ENCODE results near the gene TSNAXIP1.

The TSNAXIP1 gene

GRCh38 chr16:67786491-67786890 is 20.2 kb upstream of the TSNAXIP1 start:
- Histone ChIP-seq H3K9me3 (ENCODE audit: low read length) (no peaks in the 10 kb centered on the region), H3K4me1 (ENCODE audit: insufficient read depth, low read length) (no peaks in the 10 kb centered on the region), H3K36me3 (ENCODE audit: insufficient read depth, low read length) (no peaks in the 10 kb centered on the region), H3K4me3 (ENCODE audit: low read depth in 1 of 2, low read length in 2 of 2) (no peak overlapping the region), H3K27ac (ENCODE audit: low read depth, low read length) (no peak overlapping the region), H3K27me3 (ENCODE audit: control insufficient read depth in 1 of 2, insufficient read depth in 2 of 2, low read length in 2 of 2) (no peaks in the 10 kb centered on the region), H3K9ac (ENCODE audit: low read length) (no peak overlapping the region)

GRCh38 chr16:67790071-67790470 is 16.6 kb upstream of the TSNAXIP1 start:
- no peaks in the 10 kb centered on the region for H3K27me3 ChIP-seq (ENCODE audit: control insufficient read depth in 1 of 2, insufficient read depth in 2 of 2, low read length in 2 of 2)
- no peak overlapping the region for H3K9ac ChIP-seq (ENCODE audit: low read length)
- no peak overlapping the region for H3K4me3 ChIP-seq (ENCODE audit: low read depth in 1 of 2, low read length in 2 of 2)
- no peak overlapping the region for H3K27ac ChIP-seq (ENCODE audit: low read depth, low read length)
- no peaks in the 10 kb centered on the region for H3K4me1 ChIP-seq (ENCODE audit: insufficient read depth, low read length)
- H3K36me3 ChIP-seq (ENCODE audit: insufficient read depth, low read length) = no peaks in the 10 kb centered on the region
- H3K9me3 ChIP-seq (ENCODE audit: low read length) = no peaks in the 10 kb centered on the region

DNA sequence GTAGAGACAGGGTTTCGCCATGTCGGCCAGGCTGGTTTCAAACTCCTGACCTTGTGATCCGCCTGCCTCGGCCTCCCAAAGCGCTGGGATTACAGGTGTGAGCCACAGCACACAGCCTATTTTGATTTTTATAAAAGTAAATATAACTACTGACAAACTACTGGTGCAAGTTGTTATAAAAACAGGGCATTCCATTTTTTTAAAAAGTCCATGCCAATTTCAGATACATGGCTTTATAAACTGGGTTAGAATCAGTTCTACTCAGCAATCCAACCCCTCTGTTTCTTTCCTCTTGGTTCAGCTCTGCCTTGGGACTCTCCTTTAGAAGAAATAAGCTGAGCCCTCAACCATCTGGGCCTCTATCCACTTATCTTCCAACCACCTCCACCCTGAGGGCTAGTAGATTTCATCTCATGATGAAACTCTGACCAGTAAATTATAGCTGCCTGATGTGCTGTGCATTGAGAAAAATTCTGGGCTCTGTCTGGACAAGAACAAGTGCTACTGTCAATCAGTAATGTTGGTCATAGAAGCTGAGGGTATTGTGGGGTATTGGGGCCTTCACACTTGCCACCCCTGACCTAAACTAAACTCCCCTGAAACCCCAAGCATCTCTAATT is 10.5 kb upstream of the TSNAXIP1 start:
- Histone ChIP-seq H3K4me3 (ENCODE audit: low read depth in 1 of 2, low read length in 2 of 2) (no peak overlapping the region), H3K27me3 (ENCODE audit: control insufficient read depth in 1 of 2, insufficient read depth in 2 of 2, low read length in 2 of 2) (no peaks in the 10 kb centered on the region), H3K4me1 (ENCODE audit: insufficient read depth, low read length) (peaks cover 8% of the 10 kb centered on the region), H3K36me3 (ENCODE audit: insufficient read depth, low read length) (peaks cover 3% of the 10 kb centered on the region), H3K9me3 (ENCODE audit: low read length) (no peaks in the 10 kb centered on the region), H3K9ac (ENCODE audit: low read length) (no peak overlapping the region), H3K27ac (ENCODE audit: low read depth, low read length) (no peak overlapping the region)

- H3K27ac ChIP-seq (ENCODE audit: low read depth, low read length) = no peak overlapping the region
- no peak overlapping the region for H3K4me3 ChIP-seq (ENCODE audit: low read depth in 1 of 2, low read length in 2 of 2)
- H3K9me3 ChIP-seq (ENCODE audit: low read length) = no peaks in the 10 kb centered on the region
- no peak overlapping the region for H3K9ac ChIP-seq (ENCODE audit: low read length)
- H3K27me3 ChIP-seq (ENCODE audit: control insufficient read depth in 1 of 2, insufficient read depth in 2 of 2, low read length in 2 of 2) = no peaks in the 10 kb centered on the region
- peaks cover 18% of the 10 kb centered on the region for H3K4me1 ChIP-seq (ENCODE audit: insufficient read depth, low read length)
- peaks cover 7% of the 10 kb centered on the region for H3K36me3 ChIP-seq (ENCODE audit: insufficient read depth, low read length)
These were observed 6.3 kb upstream of the TSNAXIP1 start for GRCh38 chr16:67800338-67800926.

- H3K4me3 ChIP-seq (ENCODE audit: low read depth in 1 of 2, low read length in 2 of 2) = no peak overlapping the region
- no peak overlapping the region for H3K9ac ChIP-seq (ENCODE audit: low read length)
- no peak overlapping the region for H3K27ac ChIP-seq (ENCODE audit: low read depth, low read length)
- H3K27me3 ChIP-seq (ENCODE audit: control insufficient read depth in 1 of 2, insufficient read depth in 2 of 2, low read length in 2 of 2) = no peaks in the 10 kb centered on the region
- peaks cover 22% of the 10 kb centered on the region for H3K4me1 ChIP-seq (ENCODE audit: insufficient read depth, low read length)
- H3K9me3 ChIP-seq (ENCODE audit: low read length) = no peaks in the 10 kb centered on the region
- peaks cover 7% of the 10 kb centered on the region for H3K36me3 ChIP-seq (ENCODE audit: insufficient read depth, low read length)
These were observed 5.4 kb upstream of the TSNAXIP1 start for GRCh38 chr16:67801241-67801640.

DNA sequence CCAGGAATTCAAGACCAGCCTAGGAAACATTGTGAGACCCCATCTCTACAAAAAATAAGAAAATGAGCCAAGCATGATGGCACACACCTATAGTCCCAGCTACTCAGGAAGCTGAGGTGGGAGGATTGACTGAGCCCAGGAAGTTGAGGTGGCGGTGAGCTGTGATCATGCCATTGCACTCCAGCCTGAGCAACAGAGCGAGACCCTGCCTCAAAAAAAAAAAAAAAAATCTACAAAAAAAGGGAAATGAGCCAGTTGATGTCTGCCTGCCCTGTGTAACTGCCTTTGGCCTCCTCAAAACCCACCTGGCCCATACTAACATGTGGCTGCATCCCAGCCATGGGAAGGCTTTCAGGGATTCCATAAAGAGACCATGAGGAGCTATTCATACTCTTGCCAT is 4.8 kb upstream of the TSNAXIP1 start:
- no peak overlapping the region for H3K4me3 ChIP-seq (ENCODE audit: low read depth in 1 of 2, low read length in 2 of 2)
- peaks cover 22% of the 10 kb centered on the region for H3K4me1 ChIP-seq (ENCODE audit: insufficient read depth, low read length)
- peaks cover 7% of the 10 kb centered on the region for H3K36me3 ChIP-seq (ENCODE audit: insufficient read depth, low read length)
- H3K27me3 ChIP-seq (ENCODE audit: control insufficient read depth in 1 of 2, insufficient read depth in 2 of 2, low read length in 2 of 2) = no peaks in the 10 kb centered on the region
- H3K27ac ChIP-seq (ENCODE audit: low read depth, low read length) = no peak overlapping the region
- no peak overlapping the region for H3K9ac ChIP-seq (ENCODE audit: low read length)
- H3K9me3 ChIP-seq (ENCODE audit: low read length) = no peaks in the 10 kb centered on the region

- peaks cover 7% of the 10 kb centered on the region for H3K36me3 ChIP-seq (ENCODE audit: insufficient read depth, low read length)
- no peak overlapping the region for H3K4me3 ChIP-seq (ENCODE audit: low read depth in 1 of 2, low read length in 2 of 2)
- no peaks in the 10 kb centered on the region for H3K27me3 ChIP-seq (ENCODE audit: control insufficient read depth in 1 of 2, insufficient read depth in 2 of 2, low read length in 2 of 2)
- no peak overlapping the region for H3K27ac ChIP-seq (ENCODE audit: low read depth, low read length)
- H3K4me1 ChIP-seq (ENCODE audit: insufficient read depth, low read length) = peaks cover 27% of the 10 kb centered on the region
- no peaks in the 10 kb centered on the region for H3K9me3 ChIP-seq (ENCODE audit: low read length)
- no peak overlapping the region for H3K9ac ChIP-seq (ENCODE audit: low read length)
These were observed 2.8 kb upstream of the TSNAXIP1 start for GRCh38 chr16:67803894-67804293.

DNA sequence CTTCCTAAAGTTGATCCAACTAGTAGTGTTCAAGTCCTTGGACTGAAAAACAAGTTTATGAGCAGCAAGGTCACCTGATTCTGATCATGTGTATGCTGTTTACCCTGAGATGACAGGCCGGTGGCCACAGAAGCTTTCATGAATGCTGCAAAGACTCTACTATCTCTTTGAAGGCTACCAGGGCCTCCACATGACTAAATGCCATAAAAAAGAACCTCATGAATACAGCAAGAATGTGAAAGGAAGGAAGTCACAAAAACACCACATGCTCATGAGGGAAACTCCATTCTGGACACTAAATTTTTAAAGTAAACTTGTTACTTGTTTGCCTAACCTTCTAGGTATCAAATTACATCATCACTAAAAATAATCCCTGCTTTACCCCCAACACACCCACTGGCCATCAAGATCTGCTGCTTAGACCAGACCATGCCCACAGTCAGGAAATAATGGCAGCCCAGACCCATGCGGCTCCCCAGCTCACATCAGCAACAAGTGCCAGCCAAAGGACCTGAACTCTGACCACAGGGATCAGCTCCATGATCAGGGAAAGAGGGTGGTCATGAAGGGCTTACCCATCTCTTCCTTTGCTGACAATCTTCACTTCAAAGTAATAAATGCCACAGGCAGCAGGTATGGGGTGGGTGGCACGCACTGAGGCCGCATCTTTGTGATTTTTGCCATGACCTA is 1.7 kb upstream of the TSNAXIP1 start:
- Histone ChIP-seq H3K27ac (ENCODE audit: low read depth, low read length) (no peak overlapping the region), H3K36me3 (ENCODE audit: insufficient read depth, low read length) (peaks cover 7% of the 10 kb centered on the region), H3K9ac (ENCODE audit: low read length) (no peak overlapping the region), H3K4me3 (ENCODE audit: low read depth in 1 of 2, low read length in 2 of 2) (peak overlapping the region; percentile 71 to 76), H3K27me3 (ENCODE audit: control insufficient read depth in 1 of 2, insufficient read depth in 2 of 2, low read length in 2 of 2) (no peaks in the 10 kb centered on the region), H3K9me3 (ENCODE audit: low read length) (no peaks in the 10 kb centered on the region), H3K4me1 (ENCODE audit: insufficient read depth, low read length) (peaks cover 27% of the 10 kb centered on the region)

- Histone ChIP-seq H3K36me3 (ENCODE audit: insufficient read depth, low read length) (peaks cover 7% of the 10 kb centered on the region), H3K4me1 (ENCODE audit: insufficient read depth, low read length) (peaks cover 22% of the 10 kb centered on the region), H3K9me3 (ENCODE audit: low read length) (no peaks in the 10 kb centered on the region), H3K27me3 (ENCODE audit: control insufficient read depth in 1 of 2, insufficient read depth in 2 of 2, low read length in 2 of 2) (no peaks in the 10 kb centered on the region), H3K9ac (ENCODE audit: low read length) (peak overlapping the region; percentile 88), H3K4me3 (ENCODE audit: low read depth in 1 of 2, low read length in 2 of 2) (peak overlapping the region; percentile 71 to 76), H3K27ac (ENCODE audit: low read depth, low read length) (peak overlapping the region; percentile 90)
These were observed 816 bp upstream of the TSNAXIP1 start for GRCh38 chr16:67805718-67806427.

GRCh38 chr16:67807148-67807682 is 526 bp downstream of the TSNAXIP1 start:
- peak overlapping the region; percentile 71 to 76 for H3K4me3 ChIP-seq (ENCODE audit: low read depth in 1 of 2, low read length in 2 of 2)
- H3K27me3 ChIP-seq (ENCODE audit: control insufficient read depth in 1 of 2, insufficient read depth in 2 of 2, low read length in 2 of 2) = no peaks in the 10 kb centered on the region
- peaks cover 16% of the 10 kb centered on the region for H3K4me1 ChIP-seq (ENCODE audit: insufficient read depth, low read length)
- no peaks in the 10 kb centered on the region for H3K9me3 ChIP-seq (ENCODE audit: low read length)
- peak overlapping the region; percentile 84 for H3K27ac ChIP-seq (ENCODE audit: low read depth, low read length)
- H3K9ac ChIP-seq (ENCODE audit: low read length) = peak overlapping the region; percentile 15
- H3K36me3 ChIP-seq (ENCODE audit: insufficient read depth, low read length) = no peaks in the 10 kb centered on the region

- H3K4me3 ChIP-seq (ENCODE audit: low read depth in 1 of 2, low read length in 2 of 2) = no peak overlapping the region
- no peaks in the 10 kb centered on the region for H3K27me3 ChIP-seq (ENCODE audit: control insufficient read depth in 1 of 2, insufficient read depth in 2 of 2, low read length in 2 of 2)
- H3K27ac ChIP-seq (ENCODE audit: low read depth, low read length) = no peak overlapping the region
These were observed 5.2 kb downstream of the TSNAXIP1 start for GRCh38 chr16:67811899-67812298.

More at GRCh38 chr16:67811899-67812298, 5.2 kb downstream of the TSNAXIP1 start:
- H3K9ac ChIP-seq (ENCODE audit: low read length) = no peak overlapping the region
- H3K36me3 ChIP-seq (ENCODE audit: insufficient read depth, low read length) = no peaks in the 10 kb centered on the region
- no peaks in the 10 kb centered on the region for H3K9me3 ChIP-seq (ENCODE audit: low read length)
- peaks cover 5% of the 10 kb centered on the region for H3K4me1 ChIP-seq (ENCODE audit: insufficient read depth, low read length)

All from muscle layer of colon (tissue), 2 donors.